ENCODE results near the gene CRABP1.

The CRABP1 gene

GRCh38 chr15:78340231-78341056 lies at the start of gene CRABP1:
Gene CRABP1, plus strand, starts transcription at chr15:78340353. Its CDS starts 76 bp downstream, at chr15:78340429.
- DNase-seq (ENCODE audit: low spot score) = no peak

GRCh38 chr15:78291052-78291451 lies 49.1 kb upstream of the CRABP1 start:
- DNase-seq (ENCODE audit: low spot score) = no peak

More at GRCh38 chr15:78340231-78341056, at the start of gene CRABP1:
- no peak for TF ChIP-seq CTCF (IDR thresholded peaks at IDR 0.05)
- peak within 1 kb of the TSS; percentile 41 for H3K4me3 ChIP-seq
- H3K27ac ChIP-seq = no peak within 1 kb of the TSS

GRCh38 chr15:78291698-78292097 lies 48.5 kb upstream of the CRABP1 start:
- Histone ChIP-seq H3K4me3 (no peak overlapping the region), H3K27ac (no peak overlapping the region)
- DNase-seq (ENCODE audit: low spot score) = no peak
- no peak for TF ChIP-seq CTCF (IDR thresholded peaks at IDR 0.05)

More at GRCh38 chr15:78291052-78291451, 49.1 kb upstream of the CRABP1 start:
- Histone ChIP-seq H3K27ac (no peak overlapping the region), H3K4me3 (no peak overlapping the region)
- TF ChIP-seq CTCF (IDR thresholded peaks at IDR 0.05) = no peak

GRCh38 chr15:78292219-78292618 lies 47.9 kb upstream of the CRABP1 start:
- TF ChIP-seq CTCF (IDR thresholded peaks at IDR 0.05) = no peak
- no peak for DNase-seq (ENCODE audit: low spot score)
- Histone ChIP-seq H3K4me3 (no peak overlapping the region), H3K27ac (no peak overlapping the region)

- peak within 1 kb of the TSS; percentile 98 for H3K4me3 ChIP-seq
- peak; percentile 94 for DNase-seq (ENCODE audit: low spot score)
- no peak for TF ChIP-seq CTCF (IDR thresholded peaks at IDR 0.05)
- peak within 1 kb of the TSS; percentile 56 to 90 for H3K27ac ChIP-seq
Observed at GRCh38 chr15:78299101-78299930, 40.8 kb upstream of the CRABP1 start, which contains the start of gene SKIC8. Gene SKIC8, minus strand, starts transcription at chr15:78299609. Its CDS starts 3,923 bp downstream, at chr15:78295686.

- TF ChIP-seq CTCF (IDR thresholded peaks at IDR 0.05) = no peak
- H3K27ac ChIP-seq = no peak overlapping the region
- no peak overlapping the region for H3K4me3 ChIP-seq
- DNase-seq (ENCODE audit: low spot score) = no peak
Observed at GRCh38 chr15:78301326-78301725, 38.8 kb upstream of the CRABP1 start.

All from coronary artery (tissue), 2 donors.